GM21737 (cell line): Measurements from ENCODE around the gene SELENOH.
A peak's percentile ranks its signal among the peaks of the same experiment; 100 is the strongest.

Source experiments
- ATAC-seq: cut with Tn5 transposase; IDR thresholded peaks from one replicate; pipeline ENCODE4 v1.9.1; 2021; ENCODE audit warnings: mild to moderate bottlenecking, moderate library complexity; ENCODE audit not compliant: unreplicated experiment

The SELENOH gene

DNA sequence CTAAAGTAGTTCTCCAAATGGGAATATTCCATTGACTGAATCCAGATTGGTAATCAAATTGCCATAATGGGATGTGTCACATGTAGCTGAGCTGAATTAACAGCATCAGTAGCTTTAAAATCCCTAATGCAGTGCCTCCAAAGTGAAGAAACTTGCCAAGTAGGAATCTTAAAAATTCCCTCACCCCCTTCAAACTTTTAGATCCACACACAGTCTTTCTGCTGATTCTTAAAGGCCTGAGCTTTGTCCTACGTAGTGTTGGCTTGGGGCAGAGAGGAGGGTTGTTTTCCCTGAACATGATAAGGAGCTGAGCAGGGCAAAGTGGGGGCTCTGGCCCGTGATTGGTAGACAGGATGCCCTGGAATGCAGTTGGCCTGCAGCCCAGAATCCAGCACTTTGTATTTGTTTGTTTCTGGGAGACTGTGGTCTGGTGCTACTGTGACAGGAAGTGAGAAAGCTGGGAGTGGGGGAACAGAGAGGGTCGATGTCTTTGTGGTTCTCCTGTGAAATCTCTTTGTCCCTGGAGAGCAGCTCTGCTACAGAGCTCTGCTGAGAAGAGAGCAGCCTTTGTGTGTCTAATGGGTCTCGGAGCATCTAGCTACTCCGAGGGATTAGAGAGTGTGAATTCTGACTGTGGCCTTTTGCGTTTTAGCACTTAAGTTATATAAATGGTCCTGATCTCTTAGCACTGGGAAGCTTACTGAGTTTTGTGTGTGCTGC lies 37.2 kb downstream of the SELENOH start:
- no peak for ATAC-seq

DNA sequence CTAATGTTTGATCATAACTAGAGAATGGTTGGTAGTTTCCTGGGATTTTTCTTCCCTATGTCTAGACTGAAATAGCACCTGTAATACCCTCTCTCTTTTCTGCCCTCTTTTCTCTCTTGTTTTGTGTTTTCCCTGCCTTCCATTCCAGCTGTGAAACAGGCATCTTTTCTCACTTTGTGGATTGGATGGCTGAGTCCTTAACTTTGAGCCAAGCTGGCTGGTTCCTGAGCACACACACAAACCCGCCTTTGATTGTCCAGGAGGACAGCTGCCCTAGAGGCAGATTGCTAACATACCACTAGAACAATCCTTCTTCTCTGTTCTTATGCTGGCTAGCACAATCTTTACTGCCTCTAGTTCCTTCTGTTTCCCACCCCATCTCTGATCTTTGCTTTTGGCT lies 38.0 kb downstream of the SELENOH start:
- ATAC-seq = no peak

DNA sequence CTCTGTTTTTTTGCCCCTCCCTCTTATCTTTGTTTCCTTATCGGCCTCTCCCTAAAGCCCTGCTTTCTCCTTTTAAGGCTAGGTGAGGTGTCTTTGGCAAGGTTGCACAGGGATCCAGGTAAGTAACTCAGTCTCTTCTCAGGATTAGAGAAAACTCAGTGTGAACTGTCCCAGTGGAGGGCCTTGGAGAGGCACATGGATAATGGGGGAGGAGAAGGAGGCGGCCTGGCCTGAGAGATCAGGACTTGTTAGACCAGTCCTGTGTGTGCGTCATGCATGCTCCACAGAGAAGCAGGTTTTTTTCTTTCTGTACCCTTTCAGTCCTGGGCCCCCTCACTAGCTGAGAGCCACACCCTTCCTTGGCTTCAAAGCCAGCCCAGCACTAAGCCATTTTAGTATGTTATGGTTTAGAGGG lies 40.2 kb downstream of the SELENOH start:
- ATAC-seq = no peak

DNA sequence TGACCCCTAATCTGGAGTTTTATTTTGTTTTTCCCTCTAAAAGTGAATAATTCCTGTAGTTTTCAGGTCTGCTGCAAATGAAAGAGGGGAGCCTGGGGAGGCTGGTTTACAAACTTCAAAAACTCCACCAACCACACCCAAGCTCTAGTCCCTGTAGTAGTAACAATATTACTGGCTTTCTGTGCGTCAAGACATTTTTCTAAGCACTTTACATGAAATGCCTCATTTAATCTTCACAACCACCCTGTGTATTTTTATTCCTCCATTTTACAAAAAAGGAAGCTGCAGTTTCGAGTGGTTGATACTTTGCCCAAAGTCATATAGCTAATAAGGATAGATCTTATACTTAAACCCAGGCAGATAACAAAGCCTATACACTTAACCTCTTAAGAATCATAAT lies 43.8 kb downstream of the SELENOH start:
- no peak for ATAC-seq

DNA sequence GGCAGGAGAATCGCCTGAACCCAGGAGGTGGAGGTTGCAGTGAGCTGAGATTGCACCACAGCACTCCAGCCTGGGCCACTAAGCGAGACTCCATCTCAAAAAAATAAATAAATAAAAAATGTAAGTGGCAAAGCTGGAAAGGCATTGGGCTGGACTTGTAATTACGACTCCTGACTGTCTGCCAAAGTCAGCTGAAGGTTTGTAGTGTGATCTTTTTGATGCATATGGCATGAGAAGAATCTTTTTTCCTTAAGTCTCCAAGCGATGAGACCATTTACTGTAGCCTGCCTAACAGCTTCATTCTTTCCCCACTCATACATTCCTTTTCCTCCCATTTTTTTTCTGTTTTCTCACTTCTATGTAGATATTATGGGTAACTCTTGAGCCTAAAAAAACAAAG lies 45.1 kb downstream of the SELENOH start:
- ATAC-seq = no peak

DNA sequence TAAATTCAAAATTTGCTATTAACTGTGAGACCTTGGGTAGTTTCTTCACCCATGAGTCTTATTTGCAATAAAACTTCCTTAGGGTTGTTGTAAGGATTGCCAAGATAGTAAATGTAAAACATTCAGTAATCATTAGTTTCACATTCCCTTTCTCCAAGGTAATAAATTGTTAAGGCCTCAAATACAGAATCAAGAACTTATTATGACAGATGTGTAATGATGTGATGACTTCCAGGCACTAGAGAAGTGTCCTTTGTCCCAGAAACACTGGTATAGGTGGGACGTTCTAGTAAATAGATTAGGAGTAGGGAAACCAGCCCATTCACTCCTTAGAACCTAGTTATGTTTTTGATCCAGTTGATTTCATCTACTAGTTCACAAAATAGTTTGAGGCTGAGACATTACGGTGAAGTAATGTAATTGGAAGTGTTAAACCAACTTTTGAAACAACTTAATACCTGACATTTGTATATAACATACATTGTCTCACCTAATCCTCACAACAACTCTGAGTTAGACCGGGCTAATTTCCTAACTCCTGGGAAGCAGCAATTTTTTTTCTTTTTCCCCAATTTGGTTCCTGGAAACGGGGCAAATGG lies 45.8 kb downstream of the SELENOH start:
- ATAC-seq = no peak

DNA sequence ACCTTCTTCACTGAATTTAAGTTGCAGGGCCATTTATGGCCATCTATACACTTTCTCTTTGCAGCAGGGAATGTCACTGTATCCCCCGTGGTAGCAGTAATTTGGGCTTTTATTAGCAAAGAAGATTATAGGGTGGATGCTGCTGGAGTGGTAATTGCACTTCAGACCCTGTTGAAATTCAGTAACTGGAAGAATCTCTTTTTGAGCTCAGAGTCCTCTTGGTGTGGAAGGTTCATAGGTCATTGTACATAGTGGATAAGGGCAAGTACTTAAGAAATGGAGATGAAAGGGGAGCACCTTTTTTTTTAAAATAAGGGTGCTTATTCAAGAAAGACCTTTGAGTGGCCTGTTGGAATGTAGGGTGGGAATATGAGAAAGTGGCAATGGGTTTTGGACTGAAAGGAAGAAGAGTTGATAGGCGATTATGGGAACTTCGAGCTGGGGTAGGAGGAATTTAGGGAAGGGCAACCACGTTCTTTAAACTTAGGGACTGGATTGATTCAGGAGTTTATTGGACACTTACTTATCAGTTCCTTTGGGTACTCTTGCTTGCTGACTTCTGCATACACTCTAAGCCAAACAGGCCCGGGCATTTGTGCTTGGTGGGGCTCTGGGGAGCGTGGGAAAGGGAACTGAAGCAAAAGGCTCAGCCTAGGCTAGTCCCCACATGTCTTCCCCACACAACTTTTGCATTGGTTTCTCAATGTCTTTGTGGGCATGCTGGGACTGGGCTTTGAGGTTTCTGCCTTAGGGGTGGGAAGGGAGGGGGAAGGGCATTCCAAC lies 46.8 kb downstream of the SELENOH start:
- ATAC-seq = no peak

DNA sequence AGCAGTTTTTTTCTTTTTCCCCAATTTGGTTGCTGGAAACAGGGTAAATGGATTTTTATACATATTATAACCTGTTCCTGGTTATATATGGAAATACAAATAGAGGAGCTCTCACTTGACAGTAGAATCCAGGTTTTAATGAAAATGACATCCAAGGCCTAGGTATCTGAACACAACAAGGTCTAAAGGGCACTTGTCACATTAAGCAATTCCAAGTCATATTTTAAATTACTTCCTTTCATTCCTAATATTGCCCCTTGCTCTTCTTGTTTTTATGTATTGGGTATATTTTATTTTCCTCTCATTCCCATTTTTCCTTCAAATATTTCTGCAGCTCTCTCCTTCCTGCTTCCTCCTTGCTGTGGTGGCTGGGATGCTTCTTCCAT lies 47.4 kb downstream of the SELENOH start:
- no peak for ATAC-seq

DNA sequence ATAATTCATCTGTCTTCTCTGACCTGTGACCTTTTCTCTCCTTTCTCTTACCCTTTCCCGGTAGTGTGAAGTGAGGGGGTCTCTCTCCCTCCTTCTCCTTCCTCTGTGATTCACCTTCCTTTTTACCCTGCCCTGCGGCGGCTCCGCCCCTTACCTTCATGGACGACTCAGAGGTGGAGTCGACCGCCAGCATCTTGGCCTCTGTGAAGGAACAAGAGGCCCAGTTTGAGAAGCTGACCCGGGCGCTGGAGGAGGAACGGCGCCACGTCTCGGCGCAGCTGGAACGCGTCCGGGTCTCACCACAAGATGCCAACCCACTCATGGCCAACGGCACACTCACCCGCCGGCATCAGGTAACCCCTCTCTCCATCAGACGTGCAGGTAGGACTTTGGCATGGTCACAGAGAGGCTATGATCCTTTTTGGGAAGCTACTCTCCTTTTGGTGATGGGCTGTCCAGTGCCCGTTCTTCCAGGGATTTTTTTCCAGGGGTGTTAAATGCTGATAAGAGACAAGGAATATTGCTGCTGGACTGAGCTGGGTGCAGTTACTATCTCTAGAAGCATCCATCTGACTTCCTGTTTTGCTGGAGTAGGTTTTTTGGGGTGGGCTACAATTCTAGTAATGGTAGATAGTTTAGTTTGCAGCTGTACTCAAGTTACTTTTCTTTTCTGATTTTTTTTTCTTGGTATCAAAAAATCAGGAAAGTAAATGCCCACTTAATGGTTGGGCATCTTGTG lies 50.2 kb downstream of the SELENOH start:
- no peak for ATAC-seq

DNA sequence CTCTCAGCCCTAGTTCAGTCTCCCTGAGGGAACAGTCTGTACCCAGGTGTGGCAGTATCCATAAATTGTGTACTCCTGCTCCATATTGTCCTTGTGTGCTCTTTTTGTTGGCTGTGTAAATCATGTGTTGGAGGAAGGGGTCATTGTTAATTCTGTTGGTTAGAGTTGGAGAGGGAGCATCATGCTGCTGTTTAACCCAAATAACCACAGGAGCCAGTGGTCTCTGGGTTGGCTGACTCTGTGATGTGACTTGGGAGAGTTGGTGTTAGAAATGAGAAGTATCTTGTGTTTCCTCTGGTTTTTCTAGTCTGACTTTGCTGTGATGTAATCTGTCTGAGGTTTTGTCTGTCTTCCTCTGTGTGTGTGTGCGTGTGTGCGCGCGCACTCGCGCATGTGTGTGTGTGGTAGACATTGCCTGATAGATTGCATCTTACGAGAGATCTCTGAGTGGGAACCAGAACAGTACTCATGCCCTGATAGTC lies 50.8 kb downstream of the SELENOH start:
- ATAC-seq = peak; percentile 77

DNA sequence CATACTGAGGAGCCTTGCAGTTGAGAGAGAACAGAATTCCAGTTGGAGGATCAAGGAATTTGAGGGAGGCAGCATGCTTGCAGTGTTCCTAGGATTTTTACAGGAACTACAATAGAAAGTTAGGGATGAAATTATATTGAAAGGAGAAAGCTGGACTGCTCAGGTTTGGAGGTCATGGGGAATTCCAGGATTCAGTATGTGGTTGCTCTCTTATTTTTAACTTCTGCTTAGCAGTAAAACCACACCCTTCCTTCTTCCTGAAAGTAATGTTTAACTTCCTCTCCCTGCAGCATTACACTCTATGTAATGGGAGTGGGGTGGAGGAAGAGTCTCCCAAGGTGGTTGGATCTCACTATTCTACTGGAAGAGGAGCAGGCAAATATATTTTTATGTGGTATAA lies 51.6 kb downstream of the SELENOH start:
- no peak for ATAC-seq
